Stimulated activated CD8-positive, alpha-beta memory T cell treated with anti-CD3 and anti-CD28 coated beads, Interleukin-15, amount 100 ng/mL, for 48 hours (primary cell): ENCODE measurements around the gene LMF2.
A peak's percentile ranks its signal among the peaks of the same experiment; 100 is the strongest.
"Not testable (repeated sequence)": the region's sequence is repeated elsewhere in the genome, so short reads cannot be mapped to it uniquely, and the experiment has no call there.

Experiments
- DNase-seq, 2 donors: peaks; one replicate each; pipeline ENCODE4 v3.0.0-alpha.2; 2020; ENCODE audit warnings: low read depth in 2 of 2

The LMF2 gene, protein sequence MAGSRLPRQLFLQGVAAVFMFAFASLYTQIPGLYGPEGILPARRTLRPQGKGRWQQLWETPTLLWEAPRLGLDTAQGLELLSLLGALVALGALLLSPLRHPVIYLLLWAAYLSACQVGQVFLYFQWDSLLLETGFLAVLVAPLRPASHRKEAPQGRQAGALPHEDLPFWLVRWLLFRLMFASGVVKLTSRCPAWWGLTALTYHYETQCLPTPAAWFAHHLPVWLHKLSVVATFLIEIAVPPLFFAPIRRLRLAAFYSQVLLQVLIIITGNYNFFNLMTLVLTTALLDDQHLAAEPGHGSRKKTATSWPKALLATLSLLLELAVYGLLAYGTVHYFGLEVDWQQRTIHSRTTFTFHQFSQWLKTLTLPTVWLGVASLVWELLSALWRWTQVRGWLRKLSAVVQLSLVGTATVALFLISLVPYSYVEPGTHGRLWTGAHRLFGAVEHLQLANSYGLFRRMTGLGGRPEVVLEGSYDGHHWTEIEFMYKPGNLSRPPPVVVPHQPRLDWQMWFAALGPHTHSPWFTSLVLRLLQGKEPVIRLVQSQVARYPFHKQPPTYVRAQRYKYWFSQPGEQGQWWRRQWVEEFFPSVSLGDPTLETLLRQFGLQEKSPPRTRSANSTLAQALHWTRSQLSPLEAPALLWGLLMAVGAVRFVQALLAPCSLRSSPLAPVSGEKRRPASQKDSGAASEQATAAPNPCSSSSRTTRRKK

DNA sequence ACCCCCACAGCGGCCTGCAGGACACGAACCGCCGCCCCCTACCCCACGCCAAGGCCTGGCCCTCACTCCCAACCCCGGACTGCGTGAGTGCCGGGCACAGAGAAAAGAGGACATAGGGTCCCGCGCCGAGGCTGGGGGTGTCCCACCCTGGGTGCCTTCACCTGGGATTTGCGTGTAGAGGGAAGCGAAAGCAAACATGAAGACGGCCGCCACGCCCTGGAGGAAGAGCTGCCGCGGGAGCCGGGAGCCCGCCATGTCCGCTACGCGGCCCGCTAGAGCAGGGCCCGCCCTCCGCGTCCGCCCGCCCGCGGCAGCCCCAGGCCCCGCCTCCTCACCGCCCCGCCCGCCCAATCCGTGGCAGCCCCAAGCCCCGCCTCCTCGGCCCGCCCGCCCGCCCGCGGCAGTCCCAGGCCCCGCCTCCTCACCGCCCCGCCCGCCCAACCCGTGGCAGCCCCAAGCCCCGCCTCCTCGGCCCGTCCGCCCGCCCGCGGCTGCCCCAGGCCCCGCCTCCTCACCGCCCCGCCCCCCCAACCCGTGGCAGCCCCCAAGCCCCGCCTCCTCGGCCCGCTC, at the start of gene LMF2:
Gene LMF2, minus strand, starts transcription at position 282 of the 570 bp plus-strand sequence. Its CDS starts 27 bp downstream, at position 255.
- peak; percentile 89 to 90 for DNase-seq

DNA sequence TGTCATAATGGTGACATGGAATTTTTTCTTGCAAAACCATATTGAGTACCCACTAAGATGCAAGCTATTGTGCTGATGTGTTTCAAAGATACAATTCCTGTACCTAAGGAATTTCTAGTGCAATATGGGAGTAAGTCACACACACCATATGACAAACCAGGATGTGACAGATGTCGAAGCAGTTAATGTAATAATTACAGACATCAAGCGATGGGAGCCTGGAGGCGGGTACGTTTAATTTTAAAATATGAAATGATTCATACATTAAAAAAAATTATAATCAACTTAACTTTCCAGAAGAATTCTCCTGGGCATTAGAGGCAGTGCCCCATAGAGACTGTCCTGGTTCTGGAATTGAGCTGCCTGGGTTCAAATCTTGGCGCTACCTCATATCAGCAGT, 49.2 kb upstream of the LMF2 start:
- DNase-seq: no peak

DNA sequence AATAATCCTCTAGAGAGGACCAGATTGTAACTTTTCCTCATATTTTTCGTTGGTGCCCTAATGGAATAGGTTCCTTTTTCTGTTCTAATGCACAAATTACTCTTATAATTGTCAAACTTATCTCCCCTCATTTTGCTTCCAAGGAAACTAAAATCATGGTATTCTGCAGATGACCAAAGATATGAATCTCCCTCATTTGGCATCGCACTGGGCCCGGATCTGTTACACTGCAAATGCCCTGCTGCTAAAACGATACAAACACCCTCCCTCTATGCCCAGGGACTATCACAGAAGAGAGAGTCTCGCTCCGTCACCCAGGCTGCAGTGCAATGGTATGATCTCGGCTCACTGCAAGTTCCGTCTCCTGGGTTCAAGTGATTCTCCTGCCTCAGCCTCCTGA, 45.8 kb upstream of the LMF2 start:
- DNase-seq: no peak

DNA sequence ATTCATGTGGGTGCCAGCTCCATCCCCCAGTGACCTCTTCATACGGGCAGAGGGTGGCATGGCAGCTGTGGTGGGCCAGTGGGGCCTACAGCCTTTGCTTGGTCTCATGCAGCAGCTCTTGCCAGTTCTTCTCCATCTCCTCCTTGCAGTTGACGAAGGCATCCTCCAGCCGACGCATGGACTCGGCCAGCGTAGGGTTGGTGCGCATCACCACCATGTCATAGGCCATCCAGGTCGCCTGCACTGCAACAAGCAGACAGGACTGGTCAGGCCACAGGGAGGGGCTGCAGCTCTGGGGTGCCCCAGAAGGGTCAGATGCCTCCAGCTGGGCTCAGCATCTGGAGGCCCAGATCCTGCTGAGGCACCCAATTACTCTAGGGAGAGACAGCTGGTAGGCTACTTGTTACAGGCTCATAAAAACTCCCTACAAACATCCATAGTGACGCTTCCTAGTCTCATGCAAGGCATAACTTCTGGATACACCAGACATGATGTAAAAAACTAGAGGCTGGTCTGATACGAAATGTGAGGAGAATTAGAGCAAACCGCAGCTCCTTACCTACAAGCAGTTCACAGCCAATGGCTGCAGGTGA, 43.8 kb upstream of the LMF2 start:
- DNase-seq: no peak

DNA sequence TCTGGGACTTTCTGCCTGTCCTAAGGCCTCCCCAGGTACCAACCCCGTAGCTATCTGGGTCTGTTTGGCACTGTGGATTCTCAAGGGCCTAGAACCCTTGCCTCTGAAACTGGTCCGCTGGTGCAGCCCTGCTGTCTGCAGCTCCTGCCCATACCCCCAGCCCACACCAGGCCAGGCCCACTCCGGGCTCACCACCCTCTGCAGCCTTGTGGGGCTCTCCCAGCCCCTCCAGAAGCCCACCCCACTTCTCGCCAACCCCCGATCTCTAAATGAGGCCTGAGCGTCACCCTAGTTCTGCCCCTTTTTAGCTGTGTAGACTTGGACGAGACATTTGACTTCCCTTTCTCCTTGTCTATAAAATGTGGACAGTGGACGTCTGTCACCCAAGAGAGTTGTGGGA, 42.9 kb upstream of the LMF2 start:
- no peak for DNase-seq

DNA sequence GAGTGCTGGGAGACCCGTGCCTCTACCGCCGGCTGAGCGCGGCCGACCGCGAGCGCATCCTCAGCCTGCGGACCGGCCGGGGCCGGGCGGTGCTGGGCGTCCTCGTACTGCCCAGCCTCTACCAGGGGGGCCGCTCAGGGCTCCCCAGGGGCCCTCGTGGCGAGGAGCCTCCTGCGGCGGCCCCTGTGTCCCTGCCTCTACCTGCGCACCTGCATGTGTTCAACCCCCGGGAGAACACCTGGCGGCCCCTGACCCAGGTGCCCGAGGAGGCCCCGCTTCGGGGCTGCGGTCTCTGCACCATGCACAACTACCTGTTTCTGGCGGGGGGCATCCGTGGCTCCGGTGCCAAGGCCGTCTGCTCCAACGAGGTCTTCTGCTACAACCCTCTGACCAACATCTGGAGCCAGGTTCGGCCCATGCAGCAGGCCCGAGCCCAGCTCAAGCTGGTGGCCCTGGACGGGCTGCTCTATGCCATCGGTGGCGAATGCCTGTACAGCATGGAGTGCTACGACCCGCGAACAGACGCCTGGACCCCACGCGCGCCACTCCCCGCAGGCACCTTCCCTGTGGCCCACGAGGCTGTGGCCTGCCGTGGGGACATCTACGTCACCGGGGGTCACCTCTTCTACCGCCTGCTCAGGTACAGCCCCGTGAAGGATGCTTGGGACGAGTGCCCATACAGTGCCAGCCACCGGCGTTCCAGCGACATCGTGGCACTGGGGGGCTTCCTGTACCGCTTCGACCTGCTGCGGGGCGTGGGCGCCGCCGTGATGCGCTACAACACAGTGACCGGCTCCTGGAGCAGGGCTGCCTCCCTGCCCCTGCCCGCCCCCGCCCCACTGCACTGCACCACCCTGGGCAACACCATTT, 41.7 kb upstream of the LMF2 start:
- DNase-seq: no peak

DNA sequence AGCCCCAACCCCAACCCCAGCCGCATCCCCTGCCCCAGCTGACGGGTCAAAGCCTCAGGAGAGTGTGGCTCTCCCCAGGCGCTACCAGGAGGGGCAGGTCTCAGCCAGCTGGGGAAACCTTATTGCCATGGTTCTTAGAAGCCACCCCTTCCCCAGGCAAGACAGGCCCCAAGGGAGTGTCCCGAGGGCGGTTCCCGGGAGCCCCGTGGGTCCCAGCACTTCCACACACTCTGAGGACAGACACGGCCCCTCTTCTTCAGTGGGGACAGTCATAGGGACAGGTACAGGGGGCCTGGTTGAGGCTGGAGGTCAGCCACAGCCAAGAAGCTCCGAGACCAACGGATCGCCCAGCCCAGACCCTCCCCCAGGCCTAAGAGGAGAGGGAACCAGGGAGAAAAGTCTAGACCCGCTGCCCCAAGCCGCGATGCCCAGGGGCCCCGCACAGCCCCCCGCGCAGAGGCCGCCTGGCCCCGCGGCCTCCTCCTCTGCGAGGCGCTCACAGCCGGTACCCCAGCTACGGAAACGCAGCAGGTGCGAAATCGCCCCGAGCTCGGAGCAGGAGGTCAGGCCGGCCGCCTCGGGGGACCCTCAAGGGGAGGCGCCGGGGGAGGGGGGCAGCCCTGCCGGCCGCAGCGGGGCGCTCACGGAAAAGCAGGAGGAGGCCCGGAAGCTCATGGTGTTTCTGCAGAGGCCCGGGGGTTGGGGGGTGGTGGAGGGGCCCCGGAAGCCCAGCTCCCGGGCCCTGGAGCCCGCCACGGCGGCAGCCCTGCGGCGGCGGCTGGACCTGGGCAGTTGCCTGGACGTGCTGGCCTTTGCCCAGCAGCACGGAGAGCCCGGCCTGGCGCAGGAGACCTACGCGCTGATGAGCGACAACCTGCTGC, 40.8 kb upstream of the LMF2 start:
- no peak for DNase-seq

DNA sequence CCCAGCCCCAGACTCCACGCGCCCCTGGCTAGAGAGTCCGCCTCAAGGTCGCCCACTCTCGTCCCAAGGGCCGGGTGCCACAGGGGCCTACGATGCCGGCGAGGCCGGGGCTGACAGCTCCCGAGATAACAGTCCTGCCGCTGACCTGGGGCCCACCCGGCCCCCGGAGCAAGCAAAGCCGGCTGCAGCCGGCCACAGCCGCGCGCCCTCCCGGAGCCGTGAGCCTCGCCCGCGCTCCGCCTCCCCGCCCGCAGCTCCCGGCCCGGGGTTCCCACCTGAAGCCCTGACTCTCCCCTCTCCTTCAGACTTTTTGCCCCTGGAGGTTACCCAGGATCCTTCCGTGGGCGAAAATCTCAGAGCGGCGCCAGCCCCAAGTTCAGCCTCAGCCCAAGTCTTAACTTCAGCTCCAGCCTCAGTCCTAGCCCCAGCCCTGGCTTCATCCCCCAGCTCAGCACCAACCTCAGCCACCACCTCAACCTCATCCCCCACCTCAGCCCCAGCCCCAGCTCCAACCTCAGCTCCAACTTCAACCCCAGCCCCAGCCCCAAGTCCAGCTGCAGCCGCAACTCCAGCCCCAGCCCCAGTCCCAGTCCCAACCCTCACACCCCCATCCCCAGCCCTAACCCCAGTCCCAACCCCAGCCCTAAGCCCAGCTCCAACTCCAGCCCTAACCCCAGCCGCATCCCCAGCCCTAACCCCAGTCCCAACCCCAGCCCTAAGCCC, 39.9 kb upstream of the LMF2 start:
- DNase-seq: no peak

DNA sequence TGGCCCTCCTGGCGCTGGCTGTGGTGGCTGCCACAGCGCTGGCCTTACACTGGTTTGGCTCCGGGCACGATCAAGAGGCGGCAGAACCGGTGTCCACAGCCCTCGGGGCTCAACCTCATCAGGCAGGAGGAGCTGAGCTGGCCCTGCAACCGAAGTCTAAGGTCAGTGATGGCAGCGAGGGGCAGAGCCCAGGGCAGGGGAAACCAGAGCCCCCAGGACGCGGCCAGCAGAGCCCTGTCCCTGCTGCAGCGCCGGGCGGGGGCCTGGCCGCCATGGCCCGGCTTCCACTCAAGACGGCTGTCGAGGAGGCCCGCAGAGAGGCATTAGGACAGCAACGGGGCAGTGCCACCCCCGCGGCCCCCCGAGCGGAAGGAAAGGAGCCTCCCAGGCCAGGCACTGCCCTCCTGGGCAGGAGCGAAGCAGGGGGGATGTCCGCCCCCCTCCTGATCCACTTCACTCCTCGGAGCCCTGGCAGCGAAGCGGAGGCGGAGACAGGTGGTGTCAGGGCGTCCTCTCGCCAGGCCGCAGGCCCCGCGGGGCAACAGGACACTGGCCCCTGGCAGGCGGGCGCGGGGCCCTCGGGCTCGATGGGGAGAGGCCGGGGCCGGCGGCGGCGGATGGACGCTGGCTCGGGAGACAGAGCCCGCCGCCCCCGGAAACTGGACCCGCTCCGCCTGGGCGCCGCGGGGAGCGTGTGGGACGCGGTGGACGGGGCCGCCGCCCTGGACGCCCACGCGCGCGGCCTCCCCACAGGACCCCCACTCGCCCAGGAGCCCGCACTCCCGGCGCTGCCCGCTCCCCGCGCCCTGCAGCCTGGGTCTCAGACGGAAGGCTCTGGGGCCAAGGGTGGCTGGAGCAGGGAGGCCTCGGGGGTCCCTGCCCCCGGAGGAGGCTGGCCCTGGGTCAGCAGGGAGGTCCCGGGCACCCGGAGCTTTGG, 39.1 kb upstream of the LMF2 start:
- DNase-seq: no peak

DNA sequence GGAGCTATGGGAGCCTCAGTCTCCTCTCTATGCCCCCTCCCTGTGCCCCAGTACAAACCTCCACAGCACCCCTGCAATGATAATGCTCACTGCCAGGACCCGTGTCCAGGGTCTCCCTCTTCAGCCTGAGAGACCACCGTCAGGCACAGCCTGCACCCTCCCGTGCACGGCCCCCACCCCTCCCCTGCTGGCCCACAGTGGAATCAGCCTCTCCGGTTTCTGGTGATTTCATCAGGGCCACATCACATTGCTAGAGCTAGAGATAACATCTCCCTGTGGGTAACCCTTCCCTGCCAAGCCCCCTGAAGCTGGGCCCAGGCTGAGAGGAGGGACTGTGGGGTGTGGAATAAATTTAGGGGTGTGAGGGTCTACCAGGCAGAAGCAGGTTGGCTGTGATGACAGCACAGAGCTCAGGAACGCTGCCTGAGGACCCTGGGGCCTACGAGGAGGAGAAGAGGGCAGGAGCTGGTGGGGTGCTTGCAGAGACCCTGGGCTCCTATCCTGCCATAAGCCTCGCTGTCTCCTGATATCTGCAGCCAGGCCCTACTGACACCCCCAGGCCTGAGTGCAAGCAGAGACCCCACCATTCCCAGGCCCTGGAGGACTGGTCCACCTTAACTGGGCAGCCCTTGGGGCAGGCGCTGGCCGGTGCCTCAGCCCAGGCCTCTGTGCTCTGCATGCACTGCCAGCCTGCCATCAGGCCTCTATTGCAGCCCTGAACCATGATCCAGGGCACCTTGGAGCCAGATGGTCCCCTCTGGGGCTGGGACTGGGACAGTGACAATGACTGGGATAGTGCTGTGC, 38.2 kb upstream of the LMF2 start, which contains the start of gene KLHDC7B:
Gene KLHDC7B, plus strand, starts transcription at position 378 of the 804 bp plus-strand sequence. Its CDS starts 345 bp downstream, at position 723.
- no peak for DNase-seq

DNA sequence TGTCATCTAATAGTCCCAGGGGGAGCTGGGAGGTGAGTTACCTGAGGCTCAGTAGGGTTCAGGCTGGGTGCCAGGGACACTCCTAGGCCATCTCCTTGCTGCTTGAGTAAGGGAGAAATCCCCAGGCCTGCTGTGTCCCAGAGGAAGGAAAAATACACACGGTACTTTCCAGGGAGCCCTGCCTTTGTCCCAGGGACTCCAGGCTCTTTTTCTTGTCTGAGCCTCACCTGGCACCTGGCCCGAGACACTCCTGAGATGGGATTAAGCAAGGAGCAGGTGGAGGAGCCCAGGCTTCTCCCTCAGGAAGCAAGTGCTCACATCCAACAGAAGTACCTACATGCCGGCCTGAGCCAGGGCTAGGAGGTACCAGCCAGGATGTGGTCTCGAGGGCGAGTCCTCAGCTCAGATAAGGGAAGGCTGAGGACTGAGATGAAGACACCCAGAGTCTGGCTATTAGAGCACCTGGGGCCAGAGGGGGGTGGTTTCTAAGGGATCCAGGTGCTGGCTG, 37.3 kb upstream of the LMF2 start:
- no peak for DNase-seq

DNA sequence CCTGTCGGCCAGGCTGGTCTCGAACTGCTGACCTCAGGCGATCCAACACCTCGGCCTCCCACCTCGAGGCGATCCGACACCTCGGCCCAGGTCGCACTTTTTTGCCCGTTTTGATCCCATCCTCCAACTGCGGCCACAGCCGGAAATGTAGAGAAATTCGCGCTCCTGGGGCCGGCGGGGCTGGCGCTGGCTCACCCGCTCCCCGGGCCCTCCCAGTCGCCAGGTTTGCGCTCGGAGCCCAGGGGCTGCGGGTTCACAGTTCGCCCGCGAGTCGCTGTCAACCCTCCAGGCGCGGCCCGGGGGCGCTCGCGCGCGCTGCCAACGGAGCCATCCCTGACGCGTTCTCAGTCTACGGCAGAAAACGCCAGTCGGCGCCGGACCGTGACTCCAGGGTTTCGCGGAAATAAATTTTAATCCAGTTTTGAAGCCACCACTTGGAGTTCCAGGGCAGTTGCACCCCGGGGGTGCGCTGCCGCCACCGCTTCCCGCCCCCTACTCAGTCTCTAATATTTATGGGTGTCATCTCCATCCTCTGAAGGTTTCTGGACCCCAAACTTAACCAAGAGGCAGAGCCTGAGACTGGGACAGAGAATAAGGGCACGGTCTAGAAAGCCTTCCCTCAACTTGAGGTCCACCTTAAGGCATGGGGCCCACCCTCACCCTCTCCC, 36.7 kb upstream of the LMF2 start:
- DNase-seq: peak; percentile 83 to 85

DNA sequence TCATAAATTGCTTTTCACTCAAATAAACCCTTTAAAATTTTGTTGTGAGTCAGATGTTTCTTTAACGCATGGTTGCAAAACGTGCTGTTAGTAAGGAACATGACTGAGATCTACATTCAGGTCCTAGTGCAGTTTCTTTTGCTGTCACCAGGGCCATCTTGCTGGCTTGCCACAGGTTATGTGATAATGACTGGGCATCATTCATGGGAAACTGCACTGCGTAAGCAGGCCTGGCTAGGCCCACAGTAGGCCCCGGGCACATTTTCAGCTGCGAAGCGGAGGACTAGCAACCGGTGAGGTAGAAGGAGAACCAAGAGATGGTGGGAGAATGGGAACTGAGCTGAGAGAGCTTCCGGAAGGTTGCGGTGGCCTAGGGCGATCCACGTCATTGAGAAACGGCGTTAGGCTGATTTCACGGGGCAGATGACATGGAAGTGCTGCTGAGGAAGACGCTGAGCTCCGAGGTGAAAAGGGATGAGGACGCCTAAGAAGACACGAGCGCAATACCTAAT, 35.0 kb upstream of the LMF2 start:
- DNase-seq: peak in 1 of 2 donors; percentile 61

DNA sequence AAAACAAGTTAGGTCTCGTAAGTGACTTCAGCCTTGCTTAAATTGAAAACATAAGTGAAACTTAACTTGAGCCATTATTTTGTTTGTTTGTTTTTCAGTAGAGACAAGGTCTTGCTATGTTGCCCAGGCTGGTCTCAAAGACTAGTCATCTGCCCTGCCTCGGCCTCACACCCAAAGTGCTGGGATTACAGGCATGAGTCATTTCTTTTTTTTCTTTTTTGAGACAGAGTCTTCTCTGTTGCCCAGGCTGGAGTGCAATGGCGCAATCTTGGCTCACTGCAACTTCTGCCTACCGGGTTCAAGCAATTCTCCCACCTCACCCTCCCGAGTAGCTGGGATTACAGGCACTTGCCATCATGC, 34.1 kb upstream of the LMF2 start:
- DNase-seq: not testable (repeated sequence)

DNA sequence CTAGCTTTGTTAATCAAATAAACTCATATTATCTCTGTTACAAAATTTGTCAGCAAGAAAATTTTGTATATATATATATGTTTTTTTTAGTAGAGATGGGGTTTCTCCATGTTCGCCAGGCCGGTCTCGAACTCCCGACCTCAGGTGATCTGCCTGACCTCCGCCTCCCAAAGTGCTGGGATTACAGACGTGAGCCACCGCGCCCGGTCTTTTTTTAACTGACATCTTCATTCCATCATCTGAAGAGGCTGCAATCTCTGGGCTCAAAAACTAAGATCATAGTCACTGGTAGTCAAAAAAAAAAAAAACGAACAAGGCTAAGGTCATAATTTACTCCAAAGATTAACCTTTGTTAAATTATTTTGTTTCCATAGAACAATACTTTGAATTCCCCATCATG, 32.9 kb upstream of the LMF2 start:
- DNase-seq: no peak

DNA sequence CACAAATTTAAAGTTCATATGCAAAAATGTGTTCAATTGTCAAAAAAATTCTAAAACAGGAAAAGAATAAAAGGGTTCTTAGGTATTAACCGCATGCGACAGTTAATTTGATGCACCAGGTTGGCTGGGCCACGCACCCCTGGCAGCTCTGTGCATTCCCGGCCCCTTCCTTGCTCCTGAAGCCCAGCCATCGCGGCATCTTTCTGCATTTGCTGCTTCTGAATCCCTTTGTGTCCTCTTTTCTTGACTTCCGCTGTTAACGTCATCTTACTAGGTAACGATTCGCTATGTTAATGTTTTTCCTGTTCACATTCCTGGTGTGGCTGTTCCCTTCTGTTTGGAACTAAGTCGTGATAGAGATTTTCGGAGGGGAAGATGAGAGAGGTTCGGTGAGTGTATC, 30.3 kb upstream of the LMF2 start:
- no peak for DNase-seq

DNA sequence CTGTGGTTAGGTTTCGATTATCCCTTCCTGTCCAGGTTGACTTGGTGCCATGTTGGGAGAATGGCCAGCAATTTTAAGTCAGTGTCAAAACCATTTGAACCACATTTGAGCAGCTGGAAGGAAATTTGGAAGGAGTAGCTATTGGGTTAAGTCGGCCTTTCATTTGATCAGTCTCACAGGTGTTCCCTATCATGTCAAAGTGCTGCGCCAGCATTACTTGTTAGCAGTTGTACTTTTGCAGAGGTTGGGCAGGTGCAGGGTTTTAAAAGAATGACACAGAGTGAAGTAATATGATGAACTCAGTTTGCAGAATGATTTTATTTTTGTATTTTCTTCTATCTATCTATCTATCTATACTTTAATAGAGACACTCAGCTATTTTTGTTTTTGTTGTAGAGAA, 28.7 kb upstream of the LMF2 start:
- no peak for DNase-seq
